ENCODE data around the gene PLAAT5.
"Not testable (repeated sequence)": the region's sequence is repeated elsewhere in the genome, so short reads cannot be mapped to it uniquely, and the experiment has no call there.

Gene PLAAT5

DNA sequence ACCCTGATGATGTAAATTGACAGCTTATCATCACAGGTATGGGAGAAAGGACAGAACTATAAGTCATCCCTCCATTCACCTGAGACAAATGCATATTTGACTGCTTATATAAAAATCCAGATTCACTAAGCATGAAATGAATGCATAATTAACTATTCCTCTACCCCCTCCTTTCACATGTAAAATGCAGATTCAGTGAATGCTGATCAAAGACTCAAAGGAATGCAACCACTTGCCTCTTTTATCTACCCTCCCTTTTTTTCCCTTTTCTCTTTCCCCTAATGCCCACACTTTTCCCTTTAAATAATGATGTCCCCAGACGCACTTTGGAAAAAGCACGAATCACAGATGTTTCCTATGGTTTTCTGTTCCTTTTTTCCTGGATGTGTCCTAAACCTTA, 41.1 kb upstream of the PLAAT5 start:
- Histone ChIP-seq H3K4me2 (ENCODE audit: low read length, poor library complexity, severe bottlenecking) (no peak overlapping the region), H2BK15ac (ENCODE audit: low read depth, poor library complexity, severe bottlenecking) (no peak overlapping the region), H3K14ac (ENCODE audit: low read length in 2 of 2) (no peak overlapping the region), H3K27ac (ENCODE audit: low read length, poor library complexity, severe bottlenecking) (peak overlapping the region; percentile 9), H2AFZ (ENCODE audit: low read depth, low read length) (no peak overlapping the region), H2BK5ac (ENCODE audit: low read depth, low read length, poor library complexity, severe bottlenecking) (no peak overlapping the region), H3K9me3 (ENCODE audit: control insufficient read depth, low read length) (no peaks in the 10 kb centered on the region), H3K4me1 (ENCODE audit: control insufficient read depth, insufficient read depth, low read depth, low read length) (peaks cover 18% of the 10 kb centered on the region), H4K91ac (ENCODE audit: low read length) (no peak overlapping the region), H3K79me1 (replicated peaks; ENCODE audit: low read length, poor library complexity, severe bottlenecking) (no peaks in the 10 kb centered on the region), H2BK12ac (ENCODE audit: low read length in 2 of 2) (no peak overlapping the region), H3K4ac (ENCODE audit: low read depth in 1 of 2, low read length in 2 of 2) (no peak overlapping the region), H3K9ac (ENCODE audit: low read length) (no peak overlapping the region), H3K27me3 (ENCODE audit: control insufficient read depth in 1 of 2, insufficient read depth in 1 of 2, low read length in 2 of 2) (no peaks in the 10 kb centered on the region), H3K4me3 (ENCODE audit: insufficient read depth in 1 of 2, low read depth in 1 of 2, low read length in 2 of 2) (no peak overlapping the region), H3K36me3 (ENCODE audit: control insufficient read depth in 1 of 2, insufficient read depth in 2 of 2, low read depth in 1 of 2, low read length in 2 of 2) (no peaks in the 10 kb centered on the region), H3K18ac (ENCODE audit: low read depth in 1 of 2, low read length in 2 of 2) (no peak overlapping the region), H2AK5ac (ENCODE audit: low read length, severe bottlenecking) (no peak overlapping the region), H4K8ac (ENCODE audit: low read length) (no peak overlapping the region), H3K23ac (ENCODE audit: low read length in 2 of 2) (no peak overlapping the region), H2BK120ac (ENCODE audit: low read depth, low read length) (no peak overlapping the region)
- no peak for DNase-seq
- WGBS: 65% methylated on average over 2 of the region's 2 CpGs

DNA sequence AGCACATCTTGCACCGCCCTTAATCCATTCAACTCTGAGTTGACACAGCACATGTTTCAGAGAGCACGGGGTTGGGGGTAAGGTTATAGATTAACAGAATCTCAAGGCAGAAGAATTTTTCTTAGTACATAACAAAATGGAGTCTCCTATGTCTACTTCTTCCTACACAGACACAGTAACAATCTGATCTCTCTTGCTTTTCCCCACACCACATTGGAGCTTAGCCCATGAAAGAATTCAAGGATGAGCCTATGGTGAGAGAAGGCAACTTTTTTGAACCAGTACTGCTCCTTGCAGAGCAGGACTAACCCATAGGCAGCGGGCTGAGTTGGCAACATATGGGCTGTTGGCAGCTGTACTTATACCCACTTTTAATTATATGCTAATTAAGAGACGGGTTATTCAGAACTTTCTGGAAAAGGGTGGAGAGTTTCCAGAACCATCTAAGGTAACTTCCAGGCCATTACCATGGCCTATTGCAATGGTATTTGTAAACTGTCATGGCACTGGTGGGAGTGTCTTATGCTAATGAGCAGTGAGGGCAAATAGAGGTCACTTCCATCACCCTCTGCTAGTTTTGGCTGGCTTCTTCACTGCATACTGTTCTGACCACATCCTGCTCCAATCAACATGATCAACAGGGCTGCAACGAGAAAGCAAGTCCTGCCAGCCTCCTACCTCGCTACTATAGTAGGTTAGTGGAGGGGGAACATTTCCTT, 40.3 kb upstream of the PLAAT5 start:
- WGBS: 70% methylated on average over 2 of the region's 6 CpGs
- DNase-seq: peak; percentile 50
- peak overlapping the region; percentile 79 for H2AK5ac ChIP-seq (ENCODE audit: low read length, severe bottlenecking)
- H3K23ac ChIP-seq (ENCODE audit: low read length in 2 of 2); H4K8ac ChIP-seq (ENCODE audit: low read length); H3K9me3 ChIP-seq (ENCODE audit: control insufficient read depth, low read length); H3K4me2 ChIP-seq (ENCODE audit: low read length, poor library complexity, severe bottlenecking); H3K4ac ChIP-seq (ENCODE audit: low read depth in 1 of 2, low read length in 2 of 2); H3K79me1 ChIP-seq (replicated peaks; ENCODE audit: low read length, poor library complexity, severe bottlenecking); H4K91ac ChIP-seq (ENCODE audit: low read length); H2BK12ac ChIP-seq (ENCODE audit: low read length in 2 of 2); H2BK15ac ChIP-seq (ENCODE audit: low read depth, poor library complexity, severe bottlenecking); H2BK120ac ChIP-seq (ENCODE audit: low read depth, low read length); H3K14ac ChIP-seq (ENCODE audit: low read length in 2 of 2); H3K9ac ChIP-seq (ENCODE audit: low read length); H3K36me3 ChIP-seq (ENCODE audit: control insufficient read depth in 1 of 2, insufficient read depth in 2 of 2, low read depth in 1 of 2, low read length in 2 of 2); H3K4me3 ChIP-seq (ENCODE audit: insufficient read depth in 1 of 2, low read depth in 1 of 2, low read length in 2 of 2); H3K18ac ChIP-seq (ENCODE audit: low read depth in 1 of 2, low read length in 2 of 2); H2AFZ ChIP-seq (ENCODE audit: low read depth, low read length); H3K27me3 ChIP-seq (ENCODE audit: control insufficient read depth in 1 of 2, insufficient read depth in 1 of 2, low read length in 2 of 2): not testable (repeated sequence)
- peak overlapping the region; percentile 96 for H3K27ac ChIP-seq (ENCODE audit: low read length, poor library complexity, severe bottlenecking)
- peaks cover 13% of the 10 kb centered on the region for H3K4me1 ChIP-seq (ENCODE audit: control insufficient read depth, insufficient read depth, low read depth, low read length)
- peak overlapping the region; percentile 48 for H2BK5ac ChIP-seq (ENCODE audit: low read depth, low read length, poor library complexity, severe bottlenecking)

DNA sequence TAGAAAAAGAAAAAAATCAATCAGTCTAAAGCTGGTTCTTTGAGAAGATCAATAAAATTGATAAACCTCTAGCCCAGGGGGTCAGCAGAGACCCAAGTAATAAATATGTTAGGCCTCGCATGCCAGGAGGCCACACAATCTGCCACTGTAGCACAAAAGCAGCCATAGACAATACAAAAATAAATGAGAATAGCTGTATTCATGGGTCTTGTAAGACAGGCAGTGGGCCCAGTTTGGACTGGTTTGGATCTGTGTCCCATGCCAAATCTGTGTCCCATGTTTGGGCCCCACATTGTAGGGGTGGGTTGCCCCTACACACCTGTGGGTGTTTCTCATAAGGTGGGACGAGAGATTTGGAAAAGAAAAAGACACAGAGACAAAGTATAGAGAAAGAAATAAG, 39.1 kb upstream of the PLAAT5 start:
- no peak for DNase-seq
- no peak overlapping the region for H3K4me3 ChIP-seq (ENCODE audit: insufficient read depth in 1 of 2, low read depth in 1 of 2, low read length in 2 of 2)
- H3K27ac ChIP-seq (ENCODE audit: low read length, poor library complexity, severe bottlenecking): peak overlapping the region; percentile 86
- no peak overlapping the region for H2AFZ ChIP-seq (ENCODE audit: low read depth, low read length)
- H2BK15ac ChIP-seq (ENCODE audit: low read depth, poor library complexity, severe bottlenecking): no peak overlapping the region
- H4K91ac ChIP-seq (ENCODE audit: low read length): no peak overlapping the region
- H3K18ac ChIP-seq (ENCODE audit: low read depth in 1 of 2, low read length in 2 of 2): no peak overlapping the region
- H3K4me2 ChIP-seq (ENCODE audit: low read length, poor library complexity, severe bottlenecking): no peak overlapping the region
- no peak overlapping the region for H3K14ac ChIP-seq (ENCODE audit: low read length in 2 of 2)
- H3K4me1 ChIP-seq (ENCODE audit: control insufficient read depth, insufficient read depth, low read depth, low read length): peaks cover 10% of the 10 kb centered on the region
- peak overlapping the region; percentile 4 for H2BK5ac ChIP-seq (ENCODE audit: low read depth, low read length, poor library complexity, severe bottlenecking)
- H3K23ac ChIP-seq (ENCODE audit: low read length in 2 of 2): no peak overlapping the region
- H3K36me3 ChIP-seq (ENCODE audit: control insufficient read depth in 1 of 2, insufficient read depth in 2 of 2, low read depth in 1 of 2, low read length in 2 of 2): no peaks in the 10 kb centered on the region
- H3K79me1 ChIP-seq (replicated peaks; ENCODE audit: low read length, poor library complexity, severe bottlenecking): no peaks in the 10 kb centered on the region
- WGBS: 83% methylated on average over 2 of the region's 2 CpGs
- no peak overlapping the region for H3K9ac ChIP-seq (ENCODE audit: low read length)
- H2AK5ac ChIP-seq (ENCODE audit: low read length, severe bottlenecking): peak overlapping the region; percentile 99
- H2BK120ac ChIP-seq (ENCODE audit: low read depth, low read length): no peak overlapping the region
- H2BK12ac ChIP-seq (ENCODE audit: low read length in 2 of 2): no peak overlapping the region
- H3K9me3 ChIP-seq (ENCODE audit: control insufficient read depth, low read length): no peaks in the 10 kb centered on the region
- H4K8ac ChIP-seq (ENCODE audit: low read length): no peak overlapping the region
- H3K27me3 ChIP-seq (ENCODE audit: control insufficient read depth in 1 of 2, insufficient read depth in 1 of 2, low read length in 2 of 2): no peaks in the 10 kb centered on the region
- H3K4ac ChIP-seq (ENCODE audit: low read depth in 1 of 2, low read length in 2 of 2): no peak overlapping the region

DNA sequence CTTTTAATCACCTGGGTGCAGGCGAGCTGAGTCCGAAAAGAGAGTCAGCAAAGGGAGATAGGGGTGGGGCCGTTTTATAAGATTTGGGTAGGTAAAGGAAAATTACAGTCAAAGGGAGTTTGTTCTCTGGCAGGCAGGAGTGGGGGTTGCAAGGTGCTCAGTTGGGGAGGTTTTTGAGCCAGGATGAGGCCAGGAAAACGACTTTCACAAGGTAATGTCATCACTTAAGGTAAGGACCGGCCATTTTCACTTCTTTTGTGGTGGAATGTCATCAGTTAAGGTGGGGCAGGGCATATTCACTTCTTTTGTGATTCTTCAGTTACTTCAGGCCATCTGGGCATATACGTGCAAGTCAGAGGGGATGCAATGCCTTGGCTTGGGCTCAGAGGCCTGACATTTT, 38.4 kb upstream of the PLAAT5 start:
- H3K14ac ChIP-seq (ENCODE audit: low read length in 2 of 2); H3K18ac ChIP-seq (ENCODE audit: low read depth in 1 of 2, low read length in 2 of 2); H3K4ac ChIP-seq (ENCODE audit: low read depth in 1 of 2, low read length in 2 of 2); H2BK120ac ChIP-seq (ENCODE audit: low read depth, low read length); H3K79me1 ChIP-seq (replicated peaks; ENCODE audit: low read length, poor library complexity, severe bottlenecking); DNase-seq; H4K91ac ChIP-seq (ENCODE audit: low read length); H3K4me2 ChIP-seq (ENCODE audit: low read length, poor library complexity, severe bottlenecking); H2AFZ ChIP-seq (ENCODE audit: low read depth, low read length); H3K23ac ChIP-seq (ENCODE audit: low read length in 2 of 2); H3K27me3 ChIP-seq (ENCODE audit: control insufficient read depth in 1 of 2, insufficient read depth in 1 of 2, low read length in 2 of 2); H3K4me3 ChIP-seq (ENCODE audit: insufficient read depth in 1 of 2, low read depth in 1 of 2, low read length in 2 of 2); H3K9me3 ChIP-seq (ENCODE audit: control insufficient read depth, low read length); H3K36me3 ChIP-seq (ENCODE audit: control insufficient read depth in 1 of 2, insufficient read depth in 2 of 2, low read depth in 1 of 2, low read length in 2 of 2); H2BK5ac ChIP-seq (ENCODE audit: low read depth, low read length, poor library complexity, severe bottlenecking); H2BK15ac ChIP-seq (ENCODE audit: low read depth, poor library complexity, severe bottlenecking); H4K8ac ChIP-seq (ENCODE audit: low read length); H2BK12ac ChIP-seq (ENCODE audit: low read length in 2 of 2); H3K9ac ChIP-seq (ENCODE audit: low read length): not testable (repeated sequence)
- Histone ChIP-seq H2AK5ac (ENCODE audit: low read length, severe bottlenecking) (peak overlapping the region; percentile 69), H3K27ac (ENCODE audit: low read length, poor library complexity, severe bottlenecking) (peak overlapping the region; percentile 90), H3K4me1 (ENCODE audit: control insufficient read depth, insufficient read depth, low read depth, low read length) (peaks cover 10% of the 10 kb centered on the region)
- WGBS: 53% methylated on average over 6 of the region's 6 CpGs
